Stimulated activated CD4-positive, alpha-beta T cell treated with anti-CD3 and anti-CD28 coated beads, Interleukin-1b, Interleukin-23, amount 100 ng/mL, for 4 hours (primary cell): ENCODE measurements around the gene BRD3.
A peak's percentile ranks its signal among the peaks of the same experiment; 100 is the strongest.

Experiments
- DNase-seq, 2 donors: peaks; one replicate each; pipeline ENCODE4 v3.0.0-alpha.2; 2020; ENCODE audit warnings: low read depth in 2 of 2

The BRD3 gene

GRCh38 chr9:134066913-134067851 is 644 bp downstream of the BRD3 start:
- DNase-seq, result peak in 1 of 2 donors; percentile 42

DNA sequence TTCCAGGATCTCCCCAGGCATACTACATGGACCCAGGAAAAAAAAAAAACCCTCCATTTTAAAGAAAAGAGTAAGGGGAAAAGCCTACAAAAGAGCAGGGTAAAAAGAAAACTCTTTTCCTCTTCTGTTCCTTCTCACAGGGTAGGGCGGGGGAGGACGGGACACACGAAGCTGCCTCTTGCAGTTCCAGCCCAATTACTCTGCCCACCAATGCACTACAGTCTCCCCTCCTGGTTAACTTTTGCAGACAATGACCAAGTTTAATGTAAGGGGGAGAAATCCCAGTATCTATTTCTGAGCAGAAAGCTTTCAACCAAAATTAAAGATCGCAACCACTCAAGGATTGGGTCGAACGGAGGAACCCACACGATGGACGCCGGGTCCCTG is 1.3 kb downstream of the BRD3 start:
- no peak for DNase-seq

- peak; percentile 34 to 38 for DNase-seq
Measured at GRCh38 chr9:134065612-134066419, 2.0 kb downstream of the BRD3 start.

GRCh38 chr9:134064711-134065110 is 3.1 kb downstream of the BRD3 start:
- no peak for DNase-seq

- DNase-seq, result no peak
Measured at GRCh38 chr9:134063571-134064450, 4.0 kb downstream of the BRD3 start.

DNA sequence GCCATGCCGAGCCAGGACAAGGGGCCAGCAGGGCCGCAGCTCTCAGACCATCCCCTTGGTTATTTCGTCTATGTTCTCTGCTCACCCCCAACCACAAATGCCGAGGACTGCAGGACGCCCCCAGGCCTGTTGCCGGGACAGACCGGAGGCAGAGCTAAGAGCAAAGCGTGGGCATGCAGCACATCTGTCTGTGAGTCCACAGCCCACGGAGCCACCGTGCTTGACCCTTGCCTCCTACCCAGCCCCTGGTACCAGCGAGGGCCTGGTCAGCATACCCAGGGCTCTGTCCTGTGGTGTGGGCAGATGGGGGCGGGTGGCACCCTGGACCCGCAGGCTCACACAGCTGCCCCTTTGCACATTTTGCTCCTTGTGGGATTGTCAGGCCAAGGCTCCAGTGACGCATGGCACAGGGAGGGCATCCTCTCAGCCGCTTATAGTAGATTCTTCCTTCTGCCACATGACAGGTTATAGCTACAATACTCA is 4.7 kb downstream of the BRD3 start:
- DNase-seq, result no peak

DNA sequence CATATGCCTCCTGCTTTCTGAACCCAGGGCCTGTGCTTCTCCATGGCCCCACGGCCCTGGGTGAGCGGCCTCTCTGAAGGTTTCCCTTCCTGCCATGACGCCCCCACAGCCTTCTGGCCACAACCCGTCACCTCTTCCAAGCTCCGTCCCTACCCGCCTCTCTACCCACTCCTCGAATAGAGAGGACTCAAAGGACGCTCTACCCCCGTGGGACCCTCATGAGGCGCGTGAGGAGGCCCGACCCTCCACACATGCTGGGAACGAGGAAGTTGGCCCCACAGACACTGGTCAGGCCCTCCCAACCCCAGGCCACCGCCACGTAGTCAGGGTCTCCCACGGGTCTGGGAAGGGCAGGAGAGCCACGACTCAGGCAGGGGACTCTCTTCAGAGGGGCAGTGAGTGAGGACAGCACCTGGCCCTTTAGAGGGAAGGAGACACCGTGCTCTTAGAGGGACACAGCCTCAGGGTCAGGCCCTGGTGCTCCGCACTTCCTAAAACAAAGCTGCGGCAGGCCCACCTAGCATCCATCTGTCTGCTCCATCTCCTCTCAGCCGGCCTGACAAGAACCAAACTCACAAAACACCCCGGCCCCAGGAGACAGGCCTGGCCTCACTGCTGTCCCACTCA is 5.3 kb downstream of the BRD3 start:
- DNase-seq, result no peak

GRCh38 chr9:134061688-134062371 is 6.0 kb downstream of the BRD3 start:
- no peak for DNase-seq

DNA sequence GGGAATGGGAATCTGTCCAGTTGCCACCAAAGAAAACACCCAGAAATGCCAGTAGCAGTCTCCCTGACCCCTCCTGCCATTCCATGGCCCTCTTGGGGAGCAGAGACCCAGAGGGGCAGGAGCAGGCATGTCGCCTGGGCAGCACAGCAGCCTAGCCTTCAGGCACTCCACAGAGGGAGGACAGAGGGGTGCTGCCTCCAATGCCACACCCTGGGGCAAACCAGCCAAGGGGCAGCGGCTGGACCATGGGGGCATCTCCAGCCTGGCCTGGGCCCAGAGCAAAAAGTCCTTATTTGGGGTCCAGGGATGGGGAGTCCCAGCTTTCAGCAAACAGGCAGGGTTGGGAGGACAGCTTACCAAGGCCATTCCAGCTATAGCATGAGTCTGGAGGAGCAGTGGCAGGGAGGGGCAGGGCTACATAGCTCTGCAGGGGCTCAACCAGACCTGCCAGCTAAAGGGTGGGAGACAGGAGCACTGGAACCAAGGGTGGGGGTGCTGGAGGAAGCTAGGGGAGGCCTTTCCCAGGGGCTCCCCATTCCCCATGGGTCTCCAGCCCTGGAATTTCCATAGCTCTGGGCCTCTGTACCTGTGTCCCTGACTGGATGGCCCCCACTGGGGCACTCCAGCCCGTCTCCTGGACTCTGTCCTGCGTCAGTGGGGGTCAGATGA is 6.7 kb downstream of the BRD3 start:
- no peak for DNase-seq

- DNase-seq, result no peak
Measured at GRCh38 chr9:134060546-134060945, 7.3 kb downstream of the BRD3 start.

DNA sequence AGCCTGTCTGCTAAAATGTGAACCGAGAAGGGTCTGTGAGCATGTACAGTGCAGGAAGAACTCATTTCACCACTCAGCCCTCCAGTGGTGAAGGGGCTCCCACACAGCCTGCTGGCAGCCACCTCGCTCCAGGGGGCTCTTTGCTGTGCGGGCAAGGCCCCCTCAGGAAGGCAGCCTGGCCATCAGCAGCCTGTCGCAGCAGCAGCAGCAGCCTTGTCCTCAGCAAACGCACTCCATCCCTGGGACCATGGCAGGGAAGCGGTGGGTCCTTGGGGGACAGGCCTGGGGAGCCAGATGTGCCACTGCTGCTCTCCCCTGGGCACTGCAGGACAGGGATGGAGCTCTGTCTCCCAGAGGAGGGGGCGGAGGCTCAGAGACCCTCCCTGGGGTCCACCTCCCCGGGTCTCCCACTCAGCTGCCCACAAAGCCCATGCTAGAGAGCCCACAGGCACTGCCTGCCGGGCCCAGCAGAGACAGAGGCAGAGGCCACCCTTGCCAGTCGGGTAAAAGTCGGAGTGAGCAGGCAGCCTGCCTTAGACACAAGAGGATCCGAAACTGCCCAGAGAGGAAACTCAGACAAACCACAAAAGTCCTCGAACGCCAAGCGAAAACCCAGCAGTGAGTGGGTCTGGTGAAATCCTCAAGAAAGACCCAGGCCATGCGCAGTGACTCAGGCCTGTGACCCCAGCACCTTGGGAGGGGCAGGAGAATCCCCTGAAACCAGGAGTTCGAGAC is 8.0 kb downstream of the BRD3 start:
- DNase-seq, result no peak

- DNase-seq, result no peak
Measured at GRCh38 chr9:134059188-134059641, 8.6 kb downstream of the BRD3 start.

GRCh38 chr9:134058716-134059115 is 9.1 kb downstream of the BRD3 start:
- no peak for DNase-seq

DNA sequence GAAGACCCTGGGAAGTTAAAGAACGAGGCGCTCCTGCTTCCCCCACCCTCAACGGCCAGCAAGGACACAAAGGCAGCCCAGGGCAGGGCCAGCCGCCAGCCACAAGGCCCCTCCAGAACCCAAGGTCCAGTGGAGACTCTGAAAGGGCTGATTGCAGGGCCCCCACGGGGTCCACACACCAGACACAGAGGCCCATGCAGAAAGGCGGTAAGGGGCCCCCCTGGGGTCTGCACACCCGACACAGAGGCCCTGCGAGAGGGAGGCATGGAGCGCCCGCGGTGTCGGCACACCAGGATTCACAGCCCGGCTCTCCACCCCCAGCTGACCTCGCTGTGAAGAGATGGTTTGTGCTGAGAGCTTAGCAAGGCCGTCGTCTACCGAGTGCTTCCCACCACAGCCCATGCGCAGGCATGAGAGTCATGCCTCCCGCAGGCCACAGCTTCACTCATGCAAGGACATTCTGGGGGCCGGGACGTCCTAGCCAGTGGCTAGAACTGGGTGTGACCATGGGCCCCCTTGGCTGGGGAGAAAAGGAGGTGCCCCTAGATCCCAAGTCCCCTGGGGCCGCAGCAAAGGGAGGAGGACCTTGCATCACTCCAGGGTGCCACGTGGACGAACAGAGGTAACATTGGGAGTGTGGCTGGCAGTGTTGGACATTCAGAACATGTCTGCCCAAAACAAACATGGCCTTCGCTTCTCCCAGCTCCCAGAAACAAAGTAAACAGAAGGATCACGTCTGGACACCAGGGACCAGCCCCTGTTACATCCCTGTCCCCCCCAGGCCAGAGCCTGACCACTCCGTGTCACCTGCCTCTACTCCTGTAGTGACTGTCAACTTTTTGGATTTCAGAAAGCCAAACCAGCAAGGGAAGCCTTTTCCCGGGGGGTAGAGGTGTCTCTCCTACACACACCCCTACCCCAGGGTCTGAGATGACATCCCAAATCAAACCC is 9.8 kb downstream of the BRD3 start:
- DNase-seq, result no peak

DNA sequence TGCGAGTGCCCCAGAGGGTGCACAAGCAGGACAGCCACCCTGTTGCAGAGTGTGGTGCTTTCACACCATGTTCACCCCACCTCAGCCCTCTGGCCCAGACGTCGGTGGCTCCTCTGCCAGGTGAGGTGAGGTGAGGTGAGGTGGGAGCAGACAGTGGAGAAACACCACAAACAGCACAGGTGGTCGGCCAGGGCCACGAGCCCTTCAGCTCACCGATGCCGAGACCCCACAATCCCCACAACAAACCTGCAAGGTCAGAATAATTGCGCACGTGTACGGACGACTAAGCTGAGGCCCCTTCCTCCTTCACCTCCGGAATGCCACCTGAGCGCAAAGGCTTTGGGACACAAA is 10.5 kb downstream of the BRD3 start:
- DNase-seq, result no peak

GRCh38 chr9:134056483-134057306 is 11.1 kb downstream of the BRD3 start:
- no peak for DNase-seq

GRCh38 chr9:134055981-134056461 is 11.8 kb downstream of the BRD3 start:
- no peak for DNase-seq
